Cardiac fibroblast (primary cell): ENCODE results near the gene PPP2R2D.

Experiments used
- DNase-seq, 2 donors: peaks; one replicate each; pipeline versions ENCODE4 v3.0.0 to v3.0.0-alpha.2; 2010; ENCODE audit warnings: low read depth in 2 of 2
- H3K4me3 ChIP-seq, 2 donors: replicated peaks in 1 of 2; 1 replicate in 1 of 2; 2 replicates in 1 of 2; pipeline ENCODE4 v1.5.1; 2011; ENCODE audit warnings: low read depth in 2 of 2, low read length in 2 of 2, mild to moderate bottlenecking in 2 of 2, moderate library complexity in 1 of 2
- CTCF ChIP-seq: IDR thresholded peaks from one replicate; pipeline ENCODE4 v1.5.1; 2011; ENCODE audit warnings: low read depth, mild to moderate bottlenecking, low read length, inconsistent platforms

The PPP2R2D gene

DNA sequence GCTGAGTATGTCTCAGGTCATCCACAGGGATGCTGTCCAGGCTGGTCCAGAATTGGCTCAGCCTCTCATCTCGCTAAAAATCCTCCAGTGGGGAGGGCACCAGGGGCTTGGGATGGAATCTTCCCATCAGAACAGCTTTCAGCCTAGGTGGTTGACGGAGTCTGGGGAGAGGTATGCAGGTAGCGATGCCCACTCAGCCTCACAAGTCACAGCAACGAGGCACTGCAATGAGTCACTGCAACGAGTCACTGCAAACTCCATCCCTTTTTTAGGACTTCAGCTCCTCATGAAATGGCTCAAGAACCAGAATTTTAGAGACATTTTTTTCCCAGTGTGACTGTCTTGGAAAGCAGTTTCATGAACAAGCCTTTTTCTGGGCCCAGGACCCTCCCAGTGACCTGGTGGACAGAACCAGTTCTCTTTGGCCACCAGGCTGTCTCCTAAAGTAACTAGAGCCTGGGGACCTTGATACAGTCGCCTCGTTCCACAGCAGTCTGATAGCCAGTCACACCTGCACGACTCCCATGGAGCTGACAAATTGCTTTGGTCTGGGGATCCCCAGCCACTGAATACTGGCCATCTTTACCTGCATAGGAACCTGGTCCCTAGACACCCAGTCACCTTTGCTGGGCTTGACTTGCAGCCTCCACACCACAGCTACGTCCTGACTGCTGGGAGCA is 41.3 kb upstream of the PPP2R2D start:
- no peak overlapping the region for H3K4me3 ChIP-seq

DNA sequence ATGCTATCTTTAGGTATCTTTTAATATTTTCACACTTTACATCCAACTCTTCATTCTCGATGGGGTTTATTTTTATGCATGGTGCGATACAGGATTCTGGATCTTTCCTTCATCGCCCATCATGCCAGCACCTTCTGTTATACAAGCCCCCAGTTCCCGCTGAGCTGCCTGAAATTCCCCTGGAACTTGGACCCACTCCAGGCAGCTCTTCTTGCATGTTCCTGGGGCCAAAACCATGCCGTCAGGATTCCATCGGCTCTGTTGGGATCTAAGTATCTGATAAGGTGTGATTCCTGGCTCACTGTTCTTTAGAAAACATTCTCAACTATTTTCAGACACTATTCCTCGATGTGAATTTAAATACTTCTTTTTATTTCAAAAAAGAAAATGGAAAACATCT is 40.5 kb upstream of the PPP2R2D start:
- TF ChIP-seq CTCF, result no peak
- no peak for DNase-seq
- no peak overlapping the region for H3K4me3 ChIP-seq

More for the DNA sequence above, 41.3 kb upstream of the PPP2R2D start:
- DNase-seq, result no peak
- no peak for TF ChIP-seq CTCF

DNA sequence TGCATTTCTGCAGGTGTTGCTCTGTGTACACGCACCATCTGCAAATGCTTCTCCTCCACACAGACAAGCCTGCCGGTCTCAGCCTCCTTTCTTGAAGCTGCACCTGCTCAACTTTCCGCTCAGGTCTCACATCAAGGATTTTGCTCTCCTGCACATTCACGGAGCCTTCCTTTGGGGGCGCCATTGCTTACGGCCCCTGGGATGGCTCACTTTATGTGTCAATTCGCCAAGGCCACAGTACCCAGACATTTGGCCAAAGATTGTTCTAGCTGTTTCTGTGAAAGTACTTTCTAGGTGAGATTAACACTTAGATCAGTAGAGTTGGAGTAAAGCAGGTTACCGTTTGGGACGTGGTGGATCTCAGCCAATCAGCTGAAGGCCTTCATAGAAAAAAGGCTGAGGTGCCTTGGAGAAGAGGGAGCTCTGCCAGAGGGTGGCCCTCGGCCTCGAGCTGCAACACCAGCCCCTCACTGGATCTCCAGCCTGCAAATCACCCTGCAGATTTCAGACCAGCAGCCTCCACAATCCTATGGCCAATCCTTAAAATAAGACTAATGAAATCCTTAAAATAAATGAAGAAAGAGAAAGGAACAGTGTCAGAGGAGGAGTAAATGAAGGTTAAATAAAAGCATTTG is 39.9 kb upstream of the PPP2R2D start:
- no peak for TF ChIP-seq CTCF
- DNase-seq, result no peak
- no peak overlapping the region for H3K4me3 ChIP-seq

GRCh38 chr10:131862548-131862947 is 38.3 kb upstream of the PPP2R2D start:
- TF ChIP-seq CTCF, result no peak
- no peak overlapping the region for H3K4me3 ChIP-seq

GRCh38 chr10:131865223-131865917 is 35.4 kb upstream of the PPP2R2D start:
- H3K4me3 ChIP-seq, result no peak overlapping the region
- no peak for DNase-seq
- TF ChIP-seq CTCF, result no peak

More at GRCh38 chr10:131862548-131862947, 38.3 kb upstream of the PPP2R2D start:
- peak in 1 of 2 donors; percentile 31 for DNase-seq

DNA sequence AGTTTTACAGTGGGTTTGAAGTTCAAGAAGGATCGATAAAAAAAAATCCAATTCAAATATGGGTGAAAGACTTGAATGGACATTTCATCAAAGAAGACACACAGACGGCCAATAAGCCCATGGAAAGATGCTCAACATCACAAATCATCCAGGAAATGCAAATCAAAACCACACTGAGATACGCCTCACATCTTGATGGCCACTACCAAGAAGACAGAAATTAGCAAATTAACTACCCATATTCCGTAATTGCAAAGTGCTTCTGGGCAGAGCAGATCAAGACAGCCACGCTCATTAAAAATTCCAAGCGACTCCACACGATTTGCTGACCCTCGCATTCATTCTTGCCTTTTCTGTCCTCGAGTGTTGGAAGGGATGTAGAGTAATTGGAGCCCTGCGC is 34.1 kb upstream of the PPP2R2D start:
- DNase-seq, result no peak
- no peak for TF ChIP-seq CTCF

More for the DNA sequence above, 34.1 kb upstream of the PPP2R2D start:
- no peak overlapping the region for H3K4me3 ChIP-seq
